ENCODE data around the gene RITA1.

Gene RITA1

DNA sequence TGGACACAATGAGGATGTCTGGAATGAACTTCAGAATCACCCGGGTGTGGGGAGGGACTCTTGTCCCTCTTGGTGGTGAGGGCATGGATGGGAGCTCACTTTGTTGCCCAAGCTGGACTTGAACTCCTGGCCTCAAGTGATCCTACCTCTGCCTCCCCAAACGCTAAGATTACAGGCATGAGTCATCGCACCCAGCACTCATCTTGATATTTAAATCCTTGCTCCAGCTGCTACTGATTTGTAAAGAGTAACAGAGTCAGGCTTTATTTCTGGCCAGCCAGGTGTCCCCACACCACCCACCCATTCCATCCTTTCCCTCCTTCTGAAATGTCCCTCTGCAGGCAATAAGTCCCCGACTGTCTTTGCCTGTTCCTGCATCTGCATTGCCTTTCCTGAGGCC is 5.2 kb upstream of the RITA1 start:
- no peak for DNase-seq

GRCh38 chr12:113181975-113182374 is 3.5 kb upstream of the RITA1 start:
- DNase-seq: no peak

DNA sequence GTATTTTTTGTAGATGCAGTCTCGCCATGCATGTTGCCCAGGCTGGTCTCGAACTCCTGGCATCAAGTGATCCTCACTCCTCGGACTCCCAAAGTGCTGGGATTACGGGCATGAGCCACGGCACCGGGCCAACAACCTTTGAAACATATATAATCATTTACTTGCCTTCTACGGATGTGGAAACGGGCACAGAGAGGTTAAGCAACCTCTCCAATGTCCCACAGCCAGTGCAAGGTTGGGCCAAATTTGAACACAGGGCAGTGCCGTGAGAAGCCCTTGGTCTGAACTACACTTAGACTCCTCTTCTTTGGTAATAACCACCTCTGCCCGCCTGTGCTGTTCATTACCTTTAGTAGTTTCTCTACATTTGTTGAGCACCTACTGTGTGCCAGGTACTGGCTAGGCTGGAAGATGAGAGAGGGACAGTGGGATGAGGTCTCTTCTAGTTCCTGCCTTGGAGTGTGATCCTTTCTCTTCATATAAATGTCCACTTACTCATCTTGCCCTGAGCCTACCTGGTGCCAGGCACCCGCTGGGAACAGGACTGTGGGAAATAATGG is 2.4 kb upstream of the RITA1 start:
- DNase-seq: no peak

DNA sequence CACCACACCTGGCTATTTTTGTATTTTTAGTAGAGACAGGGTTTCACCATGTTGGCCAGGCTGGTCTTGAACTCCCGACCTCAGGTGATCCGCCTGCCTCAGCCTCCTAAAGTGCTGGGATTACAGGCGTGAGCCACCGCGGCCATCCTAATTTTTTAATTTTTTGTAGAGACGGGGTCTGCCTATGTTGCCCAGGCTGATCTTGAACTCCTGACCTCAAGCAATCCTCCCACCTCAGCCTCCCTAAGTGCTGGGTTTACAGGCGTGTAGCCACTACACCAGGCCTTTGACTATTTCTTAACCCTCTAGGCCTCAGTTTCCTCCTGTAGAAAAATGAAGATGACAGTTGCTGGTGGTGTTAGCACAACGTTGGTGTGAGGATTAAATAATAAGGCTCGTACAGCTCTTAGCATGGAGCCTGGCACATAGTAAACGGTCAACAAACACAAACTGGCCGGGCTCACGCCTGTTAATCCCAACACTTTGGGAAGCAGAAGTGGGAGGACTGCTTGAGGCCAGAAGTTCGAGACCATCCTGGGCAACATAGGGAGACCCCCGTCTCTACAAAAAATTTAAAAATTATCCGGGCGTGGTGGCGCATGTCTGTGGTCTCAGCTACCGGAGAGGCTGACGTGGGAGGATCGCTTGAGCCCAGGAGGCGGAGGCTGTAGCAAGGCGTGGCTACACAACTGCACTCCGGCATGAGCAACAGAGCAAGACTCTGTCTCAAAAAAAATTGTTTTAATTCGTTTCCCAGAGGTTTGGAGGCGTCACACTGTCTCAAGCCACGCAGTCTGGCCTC is 1.2 kb upstream of the RITA1 start:
- DNase-seq: no peak

DNA sequence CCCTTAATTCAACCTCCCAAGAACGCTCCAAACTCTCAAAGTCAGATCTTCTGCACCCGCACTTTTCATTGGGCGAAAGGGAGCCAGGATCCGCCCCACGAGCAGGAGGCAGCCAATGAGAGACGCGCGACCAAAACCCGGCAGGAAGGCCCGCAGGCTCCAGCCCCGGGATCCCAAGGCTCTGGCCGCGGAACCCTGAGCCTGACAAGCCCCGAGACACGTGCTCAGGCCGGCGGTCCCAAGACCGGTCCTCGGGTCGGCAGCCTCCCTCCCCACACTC is 681 bp upstream of the RITA1 start:
- peak; percentile 89 for DNase-seq

GRCh38 chr12:113186033-113186365 is 478 bp downstream of the RITA1 start:
- DNase-seq: peak; percentile 67

DNA sequence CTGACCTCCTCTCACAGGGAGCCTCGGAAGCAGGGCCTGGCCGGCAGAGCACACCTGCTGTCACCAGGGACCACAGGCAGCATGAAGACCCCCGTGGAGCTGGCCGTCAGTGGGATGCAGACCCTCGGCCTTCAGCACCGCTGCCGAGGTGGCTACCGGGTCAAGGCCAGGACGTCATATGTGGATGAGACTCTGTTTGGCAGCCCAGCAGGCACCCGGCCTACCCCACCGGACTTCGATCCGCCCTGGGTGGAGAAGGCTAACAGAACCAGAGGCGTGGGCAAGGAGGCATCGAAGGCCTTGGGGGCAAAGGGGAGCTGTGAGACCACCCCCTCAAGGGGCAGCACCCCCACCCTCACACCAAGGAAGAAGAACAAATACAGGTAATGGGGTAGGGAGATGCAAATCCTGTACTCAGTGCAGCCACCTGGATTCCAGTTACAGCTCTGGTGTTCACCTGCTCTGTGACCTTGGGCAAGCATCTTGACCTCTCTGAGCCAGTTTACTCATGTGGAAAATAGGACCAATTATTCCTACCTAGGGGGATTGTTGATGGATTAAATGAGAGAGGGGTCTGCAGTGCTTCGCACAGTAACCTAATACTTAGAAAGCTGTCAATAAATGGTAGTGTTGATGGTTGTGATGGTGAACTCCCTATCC is 1.3 kb downstream of the RITA1 start:
- DNase-seq: no peak

GRCh38 chr12:113189361-113189760 is 3.8 kb downstream of the RITA1 start:
- no peak for DNase-seq

DNA sequence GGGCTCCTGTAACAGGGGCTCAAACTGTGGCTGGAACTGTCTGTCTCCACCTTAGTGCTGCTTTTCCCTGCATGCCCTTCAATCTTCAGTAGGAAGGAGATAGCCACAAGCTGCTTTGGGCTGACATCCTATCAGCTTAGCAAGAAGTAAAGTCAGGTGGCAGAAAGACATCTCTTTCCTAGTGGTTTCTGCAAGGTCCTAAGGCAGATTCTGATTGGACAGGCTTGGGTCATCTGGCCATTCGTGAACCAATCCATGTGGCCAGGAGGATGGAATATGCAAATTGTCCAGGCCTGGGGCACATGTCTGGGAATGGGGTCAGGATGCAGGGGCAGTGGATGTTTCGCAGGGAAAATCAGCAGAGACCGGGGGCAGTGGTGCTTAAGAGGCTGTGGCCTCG is 5.2 kb downstream of the RITA1 start:
- peak; percentile 42 for DNase-seq

- no peak for DNase-seq
Observed at GRCh38 chr12:113191227-113191626, 5.7 kb downstream of the RITA1 start.

DNA sequence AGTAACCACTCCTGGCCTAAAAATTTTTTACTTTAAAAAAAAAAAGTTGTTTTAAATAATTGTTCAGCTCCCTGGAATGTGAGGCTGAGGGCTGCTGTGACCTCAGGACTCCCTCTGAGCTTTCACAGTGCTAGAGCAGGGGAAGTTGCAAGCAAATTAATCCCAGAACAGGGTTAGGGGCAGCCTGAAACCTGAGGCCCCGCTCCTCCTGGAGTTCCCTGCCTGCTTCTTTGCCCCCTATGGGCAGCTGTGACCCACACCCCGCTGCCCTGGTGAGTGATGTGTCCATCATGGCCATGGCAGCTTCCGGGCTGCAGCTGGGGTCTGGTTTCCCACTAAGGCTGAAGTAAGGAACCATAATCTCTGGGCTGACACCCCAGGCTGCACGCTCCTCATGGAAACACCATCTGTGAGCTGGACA is 9.5 kb downstream of the RITA1 start:
- DNase-seq: no peak

DNA sequence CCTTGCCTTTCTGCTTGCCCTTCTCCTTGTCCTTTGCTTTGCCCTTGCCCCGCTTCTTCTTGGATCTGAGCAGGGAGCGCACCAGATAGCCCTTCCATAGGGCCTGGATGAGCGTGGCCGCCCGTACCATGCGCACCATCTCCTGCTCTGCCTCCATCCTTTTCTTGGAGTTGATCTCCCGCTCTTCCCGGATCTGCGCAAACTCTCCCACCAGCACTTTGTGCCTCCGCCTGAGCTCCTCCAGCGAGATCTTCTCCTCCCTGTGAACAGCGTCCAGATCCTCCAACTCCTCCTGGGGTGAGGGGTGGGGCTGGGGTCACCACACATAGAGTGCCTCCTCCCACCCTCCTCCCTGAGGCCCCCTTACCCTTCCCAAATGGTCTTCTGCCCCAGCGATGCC is 10.1 kb downstream of the RITA1 start:
- DNase-seq: no peak

- no peak for DNase-seq
Observed at GRCh38 chr12:113196582-113196981, 11.1 kb downstream of the RITA1 start.

GRCh38 chr12:113196990-113197389 is 11.5 kb downstream of the RITA1 start:
- DNase-seq: peak; percentile 79

DNA sequence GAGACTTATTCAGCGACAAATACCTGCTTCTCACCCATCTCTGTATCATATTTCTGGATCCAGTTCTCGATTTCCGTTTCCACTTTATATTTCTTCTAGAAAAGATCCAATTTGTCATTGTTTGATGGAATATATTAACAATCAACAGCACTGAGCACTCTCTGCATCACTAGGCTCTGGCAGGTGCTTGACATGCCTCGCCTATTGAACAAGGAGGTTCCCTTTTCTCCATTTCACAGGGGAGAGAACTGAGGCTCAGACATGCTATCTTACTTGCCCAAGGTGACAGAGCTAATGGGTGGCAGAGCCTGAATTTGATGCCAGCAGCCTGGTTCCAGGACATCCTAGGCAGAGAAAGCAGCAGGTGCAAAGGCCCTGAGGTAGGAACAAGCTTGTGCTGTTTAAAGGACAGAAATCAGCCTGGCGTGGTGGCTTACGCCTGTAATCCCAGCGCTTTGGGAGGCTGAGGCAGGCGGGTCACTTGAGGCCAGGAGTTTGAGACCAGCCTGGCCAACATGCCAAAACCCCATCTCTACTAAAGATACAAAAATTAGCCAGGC is 12.1 kb downstream of the RITA1 start:
- DNase-seq: no peak

DNA sequence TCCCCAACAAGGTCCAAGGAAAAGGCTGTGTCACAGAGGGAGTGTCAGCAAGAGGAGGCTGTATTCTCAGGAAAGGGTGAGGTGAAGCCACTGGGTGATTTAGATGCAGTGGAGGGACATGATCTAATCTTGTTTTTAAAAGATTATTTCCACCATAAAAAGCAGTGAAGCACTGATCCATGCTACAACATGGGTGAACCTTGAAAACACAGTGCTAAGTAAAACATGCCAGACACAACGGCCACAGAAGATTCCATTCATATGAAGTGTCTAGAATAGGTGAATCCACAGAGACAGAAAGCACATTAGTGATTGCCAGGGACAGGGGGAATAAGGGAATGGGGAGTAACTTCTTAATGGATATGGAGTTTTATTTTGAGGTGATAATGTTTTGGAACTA is 12.8 kb downstream of the RITA1 start:
- no peak for DNase-seq

- DNase-seq: no peak
Observed at GRCh38 chr12:113200021-113200797, 14.7 kb downstream of the RITA1 start.

DNA sequence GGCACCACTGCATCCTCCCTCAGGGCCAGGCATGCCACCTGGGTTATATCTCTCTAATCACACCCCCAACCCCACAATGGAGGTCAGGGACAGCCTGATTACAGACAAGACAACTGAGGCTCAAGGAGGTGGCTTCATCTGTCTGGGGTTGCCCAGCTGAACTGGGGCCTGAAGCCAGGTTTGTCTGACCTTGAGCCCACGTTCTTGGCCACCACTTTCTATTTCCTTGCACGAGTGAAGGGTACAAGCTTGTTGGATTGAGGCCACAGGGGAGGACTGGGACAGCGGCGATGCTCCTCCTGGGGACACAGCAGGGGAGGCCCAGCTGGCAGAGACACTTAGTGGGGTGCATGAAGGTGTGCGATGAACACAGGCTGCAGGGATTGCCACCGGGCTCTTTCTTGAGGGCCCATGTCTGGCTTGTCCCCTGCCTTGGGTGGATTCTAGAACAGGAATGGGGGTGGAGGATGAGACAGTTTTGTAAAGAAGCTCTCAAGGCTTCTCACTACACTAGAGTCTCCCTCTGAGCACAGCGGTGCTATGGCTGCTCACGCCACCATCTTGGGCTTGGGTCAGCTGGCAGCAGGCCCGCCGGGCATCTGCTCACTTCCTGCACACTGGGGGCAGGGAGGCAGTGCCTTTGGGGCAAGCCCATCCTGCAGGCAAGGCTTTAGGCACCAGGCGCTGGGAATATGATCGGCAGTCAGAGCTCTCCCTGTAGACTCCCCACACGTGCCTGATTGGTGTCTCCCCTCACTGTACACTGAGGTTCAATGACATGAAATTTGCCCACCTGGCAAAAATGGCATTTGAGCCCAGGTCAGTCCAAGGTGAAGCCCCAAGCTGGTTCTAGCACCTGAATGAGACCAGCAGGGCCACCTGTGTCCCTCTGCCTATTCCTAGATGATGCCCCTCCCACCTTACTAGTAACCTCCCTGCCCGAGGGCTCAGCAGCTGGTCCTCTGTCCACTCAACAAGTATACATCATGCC is 16.0 kb downstream of the RITA1 start:
- DNase-seq: peak; percentile 16

- no peak for DNase-seq
Observed at GRCh38 chr12:113202300-113203075, 17.0 kb downstream of the RITA1 start.

DNA sequence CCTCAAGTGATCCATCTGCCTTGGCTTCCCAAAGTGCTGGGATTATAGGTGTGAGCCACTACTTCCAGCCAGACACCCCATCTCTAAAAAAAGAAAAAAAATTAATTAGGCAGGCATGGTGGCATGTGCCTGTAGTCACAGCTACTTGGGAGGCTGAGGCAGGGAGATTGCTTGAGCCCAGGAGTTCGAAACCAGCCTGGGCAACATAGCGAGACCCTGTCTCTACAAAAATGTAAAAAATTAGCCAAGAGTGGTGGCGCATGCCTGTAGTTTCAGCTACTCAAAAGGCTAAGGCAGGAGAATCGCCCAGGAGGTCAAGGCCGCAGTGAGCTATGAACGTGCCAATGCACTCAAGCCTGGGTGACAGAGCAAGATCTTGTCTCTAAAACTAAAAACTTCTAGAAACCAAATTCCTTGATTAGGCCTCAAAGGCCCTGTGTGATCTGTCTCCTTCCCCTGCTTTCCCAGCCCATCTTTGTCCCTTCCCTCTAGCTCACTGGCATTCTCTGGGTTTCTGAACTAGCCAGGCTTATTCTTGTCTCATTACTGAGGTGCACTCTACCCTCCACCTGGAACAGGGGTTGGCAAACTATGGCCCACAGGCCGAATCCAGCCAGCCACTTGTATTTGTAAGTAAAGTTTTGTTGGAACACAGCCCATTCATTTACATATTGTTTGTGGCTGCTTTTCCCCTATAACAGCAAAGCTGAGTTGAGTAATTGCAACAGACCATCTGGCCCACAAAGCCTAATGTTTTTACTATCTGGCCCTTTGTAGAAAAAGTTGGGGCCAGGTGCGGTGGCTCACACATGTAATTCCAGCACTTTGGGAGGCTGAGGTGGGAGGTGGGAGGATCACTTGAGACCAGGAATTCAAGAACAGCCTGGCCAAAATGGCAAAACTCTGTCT is 18.6 kb downstream of the RITA1 start:
- peak; percentile 39 for DNase-seq

Data from NCI-H69 (cell line).